ENCODE results near the gene ADISSP. TPM values are rescaled to one million over a fixed set of nuclear protein-coding genes. Genes with fewer than 3 reads are reported as not detected.

The ADISSP gene
- total and polyA plus RNA-seq, 2 donors (not counting 1 experiment from before 2014, with no cell fraction given): 18.4 to 28.8 TPM

- Histone ChIP-seq H3K4me3 (ENCODE audit: control extremely low read depth in 1 of 5, extremely low read depth in 1 of 5, insufficient read depth in 1 of 5, low read depth in 2 of 5, low read length in 4 of 5) (no peak overlapping the region), H3K79me2 (ENCODE audit: control insufficient read depth, insufficient read depth, low read length) (no peaks in the 10 kb centered on the region), H4K20me1 (ENCODE audit: control insufficient read depth, insufficient read depth, low read length, poor library complexity, severe bottlenecking) (no peaks in the 10 kb centered on the region), H2AFZ (ENCODE audit: insufficient read depth, low read depth, low read length, poor library complexity, severe bottlenecking) (no peak overlapping the region), H3K9me3 (ENCODE audit: control extremely low read depth in 1 of 3, control insufficient read depth in 2 of 3, insufficient read depth in 1 of 3, low read length in 2 of 3) (no peaks in the 10 kb centered on the region), H3K27ac (ENCODE audit: low read length in 2 of 2) (no peak overlapping the region), H3K4me1 (ENCODE audit: control insufficient read depth in 2 of 2, insufficient read depth in 2 of 2, low read length in 2 of 2) (no peaks in the 10 kb centered on the region), H3K4me2 (replicated peaks; ENCODE audit: low read depth, low read length, poor library complexity, severe bottlenecking) (no peak overlapping the region), H3K9ac (ENCODE audit: low read length) (no peak overlapping the region), H3K27me3 (replicated peaks in 1 of 4; ENCODE audit: control extremely low read depth in 1 of 4, control insufficient read depth in 3 of 4, insufficient read depth in 4 of 4, low read length in 3 of 4) (peaks cover 0 to 13% (median 0%) of the 10 kb centered on the region in 4 experiments), H3K36me3 (replicated peaks in 1 of 2; ENCODE audit: control extremely low read depth in 1 of 2, control insufficient read depth in 1 of 2, extremely low read depth in 1 of 2, insufficient read depth in 2 of 2, low read length in 1 of 2) (no peaks in the 10 kb centered on the region)
- Mint-ChIP-seq H3K4me1 (no peaks in the 10 kb centered on the region), H3K9me3 (ENCODE audit: insufficient read depth) (no peaks in the 10 kb centered on the region), H3K27me3 (peaks cover 20% of the 10 kb centered on the region), H3K4me3 (no peak overlapping the region), H3K27ac (no peak overlapping the region)
- DNase-seq: no peak
- intact Hi-C loops (cut with micrococcal nuclease): no loop called here
- CTCF ChIA-PET: interaction anchor here (0.6 kb wide), 1 partner anchor 252 kb away, joined by 3 read pairs; no protein-coding TSS in a partner anchor
- 75% methylated on average over 4 of the region's 4 CpGs for WGBS (ENCODE audit: insufficient coverage)
- TF ChIP-seq CTCF (IDR thresholded peaks at IDR 0.05): no peak
- TF ChIP-seq EZH2 (IDR thresholded peaks at IDR 0.05; ENCODE audit: borderline replicate concordance, insufficient read depth, low read depth, low read length, poor library complexity, severe bottlenecking): no peak
- POLR2A ChIA-PET: no interaction called here
- ATAC-seq (ENCODE audit: low read depth): no peak
Measured at GRCh38 chr20:3714092-3714491, 53.5 kb downstream of the ADISSP start.

- DNase-seq (no peak), ATAC-seq (ENCODE audit: low read depth) (no peak)
- intact Hi-C loops (cut with micrococcal nuclease): no loop called here
- H3K27me3 Mint-ChIP-seq: peaks cover 20% of the 10 kb centered on the region
- no peak within 1 kb of the TSS for H3K4me3 Mint-ChIP-seq
- no peak within 1 kb of the TSS for H3K27ac Mint-ChIP-seq
- no peak within 1 kb of the TSS for H3K27ac ChIP-seq (ENCODE audit: low read length in 2 of 2)
- H3K9me3 ChIP-seq (ENCODE audit: control extremely low read depth in 1 of 3, control insufficient read depth in 2 of 3, insufficient read depth in 1 of 3, low read length in 2 of 3): no peaks in the 10 kb centered on the region
- no peak within 1 kb of the TSS for H3K4me2 ChIP-seq (replicated peaks; ENCODE audit: low read depth, low read length, poor library complexity, severe bottlenecking)
- no peaks in the 10 kb centered on the region for H3K4me1 Mint-ChIP-seq
- ChIA-PET CTCF (no interaction called here), POLR2A (no interaction called here)
- peaks cover 0 to 17% (median 0%) of the 10 kb centered on the region in 4 experiments for H3K27me3 ChIP-seq (replicated peaks in 1 of 4; ENCODE audit: control extremely low read depth in 1 of 4, control insufficient read depth in 3 of 4, insufficient read depth in 4 of 4, low read length in 3 of 4)
- no peak within 1 kb of the TSS for H2AFZ ChIP-seq (ENCODE audit: insufficient read depth, low read depth, low read length, poor library complexity, severe bottlenecking)
- no peaks in the 10 kb centered on the region for H3K36me3 ChIP-seq (replicated peaks in 1 of 2; ENCODE audit: control extremely low read depth in 1 of 2, control insufficient read depth in 1 of 2, extremely low read depth in 1 of 2, insufficient read depth in 2 of 2, low read length in 1 of 2)
- no peaks in the 10 kb centered on the region for H4K20me1 ChIP-seq (ENCODE audit: control insufficient read depth, insufficient read depth, low read length, poor library complexity, severe bottlenecking)
- H3K4me3 ChIP-seq (ENCODE audit: control extremely low read depth in 1 of 5, extremely low read depth in 1 of 5, insufficient read depth in 1 of 5, low read depth in 2 of 5, low read length in 4 of 5): no peak within 1 kb of the TSS
- no peak within 1 kb of the TSS for H3K9ac ChIP-seq (ENCODE audit: low read length)
- H3K9me3 Mint-ChIP-seq (ENCODE audit: insufficient read depth): no peaks in the 10 kb centered on the region
- TF ChIP-seq CTCF (IDR thresholded peaks at IDR 0.05): no peak
- TF ChIP-seq EZH2 (IDR thresholded peaks at IDR 0.05; ENCODE audit: borderline replicate concordance, insufficient read depth, low read depth, low read length, poor library complexity, severe bottlenecking): no peak
- no peaks in the 10 kb centered on the region for H3K4me1 ChIP-seq (ENCODE audit: control insufficient read depth in 2 of 2, insufficient read depth in 2 of 2, low read length in 2 of 2)
- 50% methylated on average over 13 of the region's 15 CpGs for WGBS (ENCODE audit: insufficient coverage)
- no peaks in the 10 kb centered on the region for H3K79me2 ChIP-seq (ENCODE audit: control insufficient read depth, insufficient read depth, low read length)
Measured at GRCh38 chr20:3712279-3712873, 55.2 kb downstream of the ADISSP start, which contains the start of gene SIGLEC1. TSS of gene SIGLEC1 (minus strand) at chr20:3712600. CDS start at chr20:3707128, 5,472 bp downstream.

Measured in B cell (primary cell).